ENCODE data around the gene DMRT3. TPM values are rescaled to one million over a fixed set of nuclear protein-coding genes. Genes with fewer than 3 reads are reported as not detected.

The DMRT3 gene
- total RNA-seq, 4 donors from 2014 or later = 0.42 TPM; not detected in 3

Other genes with a start within 250 kb of the DMRT3 start
- not detected for gene DMRT1, start 135.0 kb upstream of the DMRT3 start, total RNA-seq
- gene DMRT2, start 73.7 kb downstream of the DMRT3 start, total RNA-seq = 1 to 10 TPM in 1 of 4 donors, under 1 TPM in 3; 0.60 to 1.1 (median 0.68) TPM